GM12801 (cell line): ENCODE measurements around the gene MCTP1.

ENCODE experiments used
- CTCF ChIP-seq: IDR thresholded peaks from one replicate; pipeline ENCODE4 v1.5.1; 2011; ENCODE audit warnings: control low read depth; ENCODE audit not compliant: insufficient read length; ENCODE audit errors: extremely low read depth

The MCTP1 gene

GRCh38 chr5:95083606-95084005, 201.3 kb downstream of the MCTP1 start:
- no peak for TF ChIP-seq CTCF

GRCh38 chr5:95081982-95082381, 202.9 kb downstream of the MCTP1 start:
- no peak for TF ChIP-seq CTCF

- no peak for TF ChIP-seq CTCF
Measured at GRCh38 chr5:95081500-95081960, 203.4 kb downstream of the MCTP1 start.

- no peak for TF ChIP-seq CTCF
Measured at GRCh38 chr5:95080441-95080840, 204.5 kb downstream of the MCTP1 start.

GRCh38 chr5:95080030-95080429, 204.9 kb downstream of the MCTP1 start:
- no peak for TF ChIP-seq CTCF

GRCh38 chr5:95078868-95079267, 206.0 kb downstream of the MCTP1 start:
- TF ChIP-seq CTCF = no peak

- no peak for TF ChIP-seq CTCF
Measured at GRCh38 chr5:95076395-95077185, 208.3 kb downstream of the MCTP1 start.
